SIG-M5 treated with dmso at 0.1 percent for 504 hours (cell line): ENCODE results near the gene POLH.
"Not testable (repeated sequence)": the region's sequence is repeated elsewhere in the genome, so short reads cannot be mapped to it uniquely, and the experiment has no call there.

ENCODE experiments used
- DNase-seq: peaks from one replicate; lab custom pipeline; 2025; ENCODE audit not compliant: unreplicated experiment; lab: John Stamatoyannopoulos, UW

Gene POLH

GRCh38 chr6:43629505-43630300, 53.7 kb downstream of the POLH start:
- DNase-seq, result peak; percentile 98

- DNase-seq, result no peak
These were observed 55.1 kb downstream of the POLH start for GRCh38 chr6:43630980-43631619.

GRCh38 chr6:43633002-43633401, 57.0 kb downstream of the POLH start:
- DNase-seq, result not testable (repeated sequence)

- DNase-seq, result no peak
These were observed 58.8 kb downstream of the POLH start for GRCh38 chr6:43634702-43635303.

- peak; percentile 75 for DNase-seq
These were observed 59.7 kb downstream of the POLH start, which contains the start of gene MAD2L1BP for GRCh38 chr6:43635387-43636307. Gene MAD2L1BP, plus strand, starts transcription at chr6:43635840. Its CDS starts 36 bp downstream, at chr6:43635876.

GRCh38 chr6:43636308-43636659, 60.3 kb downstream of the POLH start:
- no peak for DNase-seq

- no peak for DNase-seq
These were observed 64.2 kb downstream of the POLH start for GRCh38 chr6:43639984-43640800.

GRCh38 chr6:43644940-43645612, 69.1 kb downstream of the POLH start, which contains the start of gene RSPH9:
Gene RSPH9, plus strand, starts transcription at chr6:43645036. Its CDS starts 63 bp downstream, at chr6:43645099.
- no peak for DNase-seq

- DNase-seq, result no peak
These were observed 69.6 kb downstream of the POLH start for GRCh38 chr6:43645613-43645964.

- DNase-seq, result no peak
These were observed 71.6 kb downstream of the POLH start for GRCh38 chr6:43647613-43648012.

- no peak for DNase-seq
These were observed 72.3 kb downstream of the POLH start for GRCh38 chr6:43648248-43648647.

GRCh38 chr6:43652822-43653221, 76.8 kb downstream of the POLH start:
- not testable (repeated sequence) for DNase-seq

GRCh38 chr6:43657221-43657802, 81.3 kb downstream of the POLH start:
- DNase-seq, result no peak

GRCh38 chr6:43658161-43658560, 82.2 kb downstream of the POLH start:
- no peak for DNase-seq

GRCh38 chr6:43662948-43663347, 87.0 kb downstream of the POLH start:
- DNase-seq, result not testable (repeated sequence)
